NCI-H69 (cell line): ENCODE measurements around the gene PRRT1.
"Not testable (repeated sequence)": the region's sequence is repeated elsewhere in the genome, so short reads cannot be mapped to it uniquely, and the experiment has no call there.

Experiments used
- DNase-seq: peaks from one replicate; lab custom pipeline; 2025; lab: John Stamatoyannopoulos, UW

Gene PRRT1

GRCh38 chr6:32187725-32188380 is 36.1 kb upstream of the PRRT1 start:
- DNase-seq, result not testable (repeated sequence)

GRCh38 chr6:32187009-32187709 is 35.4 kb upstream of the PRRT1 start:
- DNase-seq, result no peak

- DNase-seq, result not testable (repeated sequence)
Observed at GRCh38 chr6:32186151-32186840, 34.6 kb upstream of the PRRT1 start.

- not testable (repeated sequence) for DNase-seq
Observed at GRCh38 chr6:32185681-32186131, 34.0 kb upstream of the PRRT1 start.

- no peak for DNase-seq
Observed at GRCh38 chr6:32184084-32184640, 32.4 kb upstream of the PRRT1 start, which contains the start of gene AGER. Gene AGER, minus strand, starts transcription at chr6:32184253. Its CDS starts 31 bp downstream, at chr6:32184222.

GRCh38 chr6:32183483-32184083 is 31.8 kb upstream of the PRRT1 start:
- DNase-seq, result no peak

- DNase-seq, result no peak
Observed at GRCh38 chr6:32183030-32183429, 31.3 kb upstream of the PRRT1 start.

GRCh38 chr6:32182555-32182981 is 30.8 kb upstream of the PRRT1 start:
- no peak for DNase-seq

- DNase-seq, result no peak
Observed at GRCh38 chr6:32181915-32182529, 30.3 kb upstream of the PRRT1 start.

GRCh38 chr6:32181148-32181702 is 29.5 kb upstream of the PRRT1 start:
- no peak for DNase-seq

GRCh38 chr6:32179766-32180405 is 28.1 kb upstream of the PRRT1 start:
- DNase-seq, result no peak

GRCh38 chr6:32178547-32179440 is 27.1 kb upstream of the PRRT1 start:
- peak; percentile 51 for DNase-seq

GRCh38 chr6:32177788-32178546 is 26.2 kb upstream of the PRRT1 start, which contains the start of gene RNF5:
Gene RNF5, plus strand, starts transcription at chr6:32178405. Its CDS starts 107 bp downstream, at chr6:32178512.
- DNase-seq, result peak; percentile 100

- peak; percentile 90 for DNase-seq
Observed at GRCh38 chr6:32177183-32177787, 25.5 kb upstream of the PRRT1 start.

GRCh38 chr6:32176476-32177182 is 24.9 kb upstream of the PRRT1 start:
- DNase-seq, result peak; percentile 42

GRCh38 chr6:32175711-32176475 is 24.2 kb upstream of the PRRT1 start, which contains the start of gene AGPAT1:
Gene AGPAT1, minus strand, starts transcription at chr6:32176084. Its CDS starts 4,588 bp downstream, at chr6:32171496.
- DNase-seq, result peak; percentile 97

- DNase-seq, result no peak
Observed at GRCh38 chr6:32175322-32175710, 23.6 kb upstream of the PRRT1 start.
